ENCODE results near the gene PEX7.
"Not testable (repeated sequence)": the region's sequence is repeated elsewhere in the genome, so short reads cannot be mapped to it uniquely, and the experiment has no call there.

The PEX7 gene

GRCh38 chr6:136840276-136841001 is 18.0 kb downstream of the PEX7 start:
- no peak for DNase-seq (ENCODE audit: low spot score)

DNA sequence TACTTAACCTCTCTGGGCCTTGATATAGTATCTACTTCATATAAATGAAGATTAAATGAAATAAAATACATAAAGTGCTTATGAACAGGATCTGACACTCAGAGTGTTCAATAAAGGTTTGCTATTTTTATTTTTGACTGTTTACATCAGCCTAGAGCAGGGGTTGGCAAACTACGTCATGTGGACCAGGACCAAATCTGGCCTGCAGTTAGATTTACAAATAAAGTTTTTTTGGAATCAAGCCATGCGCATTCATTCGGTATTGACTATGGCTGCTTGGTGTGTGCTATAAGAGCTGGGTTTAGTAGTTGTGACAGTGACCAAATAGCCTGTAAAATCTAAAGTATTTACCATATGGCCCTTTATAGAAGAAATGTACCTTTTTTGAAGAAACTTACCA is 20.8 kb downstream of the PEX7 start:
- no peak for DNase-seq (ENCODE audit: low spot score)

- peak; percentile 47 for DNase-seq (ENCODE audit: low spot score)
Measured at GRCh38 chr6:136846046-136846445, 23.7 kb downstream of the PEX7 start.

- DNase-seq (ENCODE audit: low spot score), result not testable (repeated sequence)
Measured at GRCh38 chr6:136846477-136846876, 24.1 kb downstream of the PEX7 start.

- DNase-seq (ENCODE audit: low spot score), result not testable (repeated sequence)
Measured at GRCh38 chr6:136849979-136850563, 27.7 kb downstream of the PEX7 start.

DNA sequence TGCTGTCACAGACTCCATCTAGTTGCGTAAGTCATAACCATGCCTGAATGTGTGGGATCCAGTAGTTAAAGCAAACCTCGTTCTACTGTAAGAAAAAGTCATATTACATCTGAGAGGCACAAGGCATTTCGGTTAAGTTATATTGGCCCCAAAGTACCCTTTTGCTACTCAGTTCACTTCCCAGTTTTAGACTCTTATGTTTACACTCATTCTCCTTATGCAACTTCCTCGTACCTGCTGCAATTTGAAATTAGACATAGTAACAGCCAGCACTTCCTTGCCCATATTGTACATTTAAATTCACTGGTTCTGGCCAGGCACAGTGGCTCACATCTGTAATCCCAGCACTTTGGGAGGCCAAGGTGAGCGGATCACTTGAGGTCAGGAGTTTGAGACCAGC is 37.0 kb downstream of the PEX7 start:
- DNase-seq (ENCODE audit: low spot score), result no peak

DNA sequence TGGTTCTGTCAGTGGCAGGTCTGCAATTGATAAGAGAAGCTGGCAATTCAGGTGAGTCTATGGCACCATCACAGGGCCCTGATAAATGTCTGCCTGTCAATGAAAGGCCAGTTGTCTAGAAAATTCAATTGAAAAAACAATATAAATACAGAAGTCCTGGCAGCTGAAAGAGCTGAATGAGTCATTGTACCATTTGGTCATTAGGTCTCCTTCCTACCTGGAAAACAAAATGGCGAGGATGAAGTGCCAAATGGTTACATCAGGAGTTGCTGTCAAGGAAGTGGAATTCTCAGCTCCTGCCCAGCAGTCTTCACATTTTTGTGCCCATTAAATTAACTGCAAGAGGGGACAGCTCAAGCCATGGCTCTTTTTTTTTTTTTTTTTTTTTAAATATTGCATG is 37.7 kb downstream of the PEX7 start:
- no peak for DNase-seq (ENCODE audit: low spot score)

DNA sequence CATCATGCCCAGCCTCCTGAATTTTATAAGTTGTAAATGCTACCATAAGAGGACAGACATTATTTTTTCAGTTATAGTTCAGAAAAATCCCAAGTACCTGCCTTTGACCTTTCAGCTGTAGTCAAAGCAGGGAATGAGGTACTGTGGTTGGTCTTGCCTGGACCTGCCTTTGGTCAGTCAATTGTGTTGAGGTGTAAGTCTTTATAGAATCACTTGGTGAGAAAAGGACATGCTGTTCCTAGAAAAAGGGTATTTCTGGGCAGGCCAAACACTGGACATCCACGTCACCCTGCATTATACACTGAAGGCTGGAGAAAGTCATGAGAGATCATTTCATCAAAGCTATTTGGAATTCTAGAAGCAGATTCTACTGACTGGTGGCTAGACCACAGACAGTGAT is 40.3 kb downstream of the PEX7 start:
- no peak for DNase-seq (ENCODE audit: low spot score)

DNA sequence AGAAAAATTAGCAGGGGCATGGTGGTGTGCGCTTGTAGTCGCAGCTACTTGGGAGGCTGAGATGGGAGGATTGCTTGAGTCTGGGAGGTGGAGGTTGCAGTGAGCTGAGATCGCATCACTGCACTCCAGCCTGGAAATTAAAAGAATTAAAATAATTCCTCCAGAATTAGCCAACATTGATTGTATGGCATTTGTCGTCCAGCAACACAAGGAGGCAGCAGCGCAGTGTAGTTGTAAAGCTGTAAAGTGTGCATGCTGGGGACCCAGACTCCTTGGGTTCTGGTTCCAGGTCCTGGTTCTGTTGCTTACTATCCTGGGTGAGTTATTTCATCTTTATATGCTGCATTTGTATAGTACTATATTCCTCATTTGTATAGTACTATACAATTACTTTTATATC is 41.4 kb downstream of the PEX7 start:
- no peak for DNase-seq (ENCODE audit: low spot score)

- no peak for DNase-seq (ENCODE audit: low spot score)
Measured at GRCh38 chr6:136864676-136865075, 42.3 kb downstream of the PEX7 start.

GRCh38 chr6:136866872-136867416 is 44.6 kb downstream of the PEX7 start:
- no peak for DNase-seq (ENCODE audit: low spot score)

DNA sequence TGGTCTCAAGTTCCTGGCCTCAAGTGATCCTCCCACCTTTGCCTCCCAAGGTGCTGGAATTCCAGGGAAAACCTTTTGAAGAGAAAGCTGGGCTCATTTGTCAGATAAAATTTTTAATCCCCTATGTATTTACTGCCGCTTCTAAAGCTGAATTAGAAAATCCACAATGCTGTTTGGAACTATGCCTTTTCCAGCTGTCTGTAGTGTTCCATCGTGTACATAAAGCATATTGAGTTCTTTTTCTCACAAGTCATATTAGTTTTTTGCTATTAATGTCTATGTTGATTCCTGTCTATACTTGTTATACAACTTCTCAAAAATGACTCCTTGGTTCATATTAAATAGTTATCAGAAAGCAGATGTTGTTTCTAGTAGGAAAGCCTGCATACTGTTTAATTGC is 47.1 kb downstream of the PEX7 start:
- no peak for DNase-seq (ENCODE audit: low spot score)

DNA sequence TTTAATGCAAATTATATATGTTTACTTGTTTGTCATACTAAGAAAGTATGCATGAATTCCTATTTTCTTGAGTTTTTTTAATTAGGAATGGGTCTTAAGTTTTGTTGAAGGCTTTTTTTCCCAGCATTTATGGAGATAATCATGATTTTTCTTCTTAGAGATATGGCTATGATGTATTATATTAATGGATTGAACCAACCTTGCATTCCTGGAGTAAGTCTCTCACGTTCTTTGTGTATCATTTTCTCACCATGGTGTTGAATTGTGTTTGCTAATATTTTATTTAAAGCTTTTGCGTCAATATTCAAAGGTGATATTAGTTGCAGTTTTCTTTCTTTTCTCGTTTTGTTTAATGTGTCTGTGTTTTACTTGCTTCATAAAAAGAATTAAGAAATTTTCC is 51.4 kb downstream of the PEX7 start:
- no peak for DNase-seq (ENCODE audit: low spot score)

DNA sequence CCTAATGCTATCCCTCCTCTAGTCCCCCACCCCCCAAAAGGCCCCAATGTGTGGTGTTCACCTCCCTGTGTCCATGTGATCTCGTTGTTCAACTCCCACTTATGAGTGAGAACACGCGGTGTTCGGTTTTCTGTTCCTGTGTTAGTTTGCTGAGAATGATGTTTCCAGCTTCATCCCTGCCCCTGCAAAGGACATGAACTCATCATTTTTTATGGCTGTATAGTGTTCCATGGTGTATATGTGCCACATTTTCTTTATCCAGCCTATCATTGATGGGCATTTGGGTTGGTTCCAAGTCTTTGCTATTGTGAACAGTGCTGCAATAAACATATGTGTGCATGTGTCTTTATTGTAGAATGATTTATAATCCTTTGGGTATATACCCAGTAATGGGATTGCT is 54.1 kb downstream of the PEX7 start:
- not testable (repeated sequence) for DNase-seq (ENCODE audit: low spot score)

- no peak for DNase-seq (ENCODE audit: low spot score)
Measured at GRCh38 chr6:136880748-136881460, 58.5 kb downstream of the PEX7 start.

GRCh38 chr6:136886091-136886490 is 63.7 kb downstream of the PEX7 start:
- DNase-seq (ENCODE audit: low spot score), result no peak

DNA sequence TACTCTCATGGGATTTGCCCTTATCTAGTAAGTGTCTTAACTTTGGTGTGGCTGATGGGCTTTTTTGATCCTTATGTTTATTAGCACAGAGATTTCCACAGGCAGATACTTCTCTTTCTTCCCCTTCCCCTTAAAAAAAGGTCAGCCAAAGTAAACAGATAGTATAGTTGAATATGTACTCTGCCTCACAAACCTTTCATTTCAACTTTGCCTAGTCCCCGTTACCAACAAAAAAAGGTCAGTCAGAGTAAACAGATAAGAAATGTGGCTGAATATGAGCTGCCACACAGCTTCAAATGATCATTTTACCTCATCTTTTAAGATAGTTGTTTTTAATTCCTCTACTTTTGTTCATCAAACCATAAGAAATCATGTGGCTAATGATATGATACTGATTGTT is 65.6 kb downstream of the PEX7 start:
- DNase-seq (ENCODE audit: low spot score), result no peak

- DNase-seq (ENCODE audit: low spot score), result no peak
Measured at GRCh38 chr6:136889271-136890193, 67.1 kb downstream of the PEX7 start.

DNA sequence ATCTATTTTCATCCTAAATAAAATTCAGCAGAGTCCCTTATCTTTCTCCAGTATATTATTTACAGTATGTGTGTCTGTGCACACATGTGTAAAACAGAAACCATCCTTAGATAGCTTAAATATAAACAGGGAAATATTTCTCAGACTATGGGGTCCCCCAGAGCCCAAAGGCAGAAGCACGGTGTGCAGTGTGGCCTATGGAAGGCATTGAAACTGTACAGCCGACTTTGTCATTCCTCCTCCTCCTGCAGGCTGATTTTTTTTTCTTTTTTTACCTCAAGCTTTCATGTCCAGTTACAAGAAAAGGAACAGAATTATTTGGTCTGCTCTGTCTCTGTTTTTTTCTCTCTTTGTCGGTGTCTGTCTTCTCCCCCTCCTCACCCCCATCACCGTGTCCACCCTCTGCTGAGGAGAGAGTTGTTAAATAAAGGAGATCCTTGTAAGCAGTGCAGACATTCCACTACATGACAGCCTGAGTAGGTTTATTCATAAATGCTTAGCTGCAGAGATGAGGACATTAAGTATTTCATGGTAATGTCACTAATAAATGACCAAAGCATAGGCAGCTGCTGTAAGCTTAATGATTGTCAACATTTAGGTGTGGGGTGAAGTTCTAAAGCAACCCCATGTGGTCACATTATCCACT is 67.9 kb downstream of the PEX7 start:
- DNase-seq (ENCODE audit: low spot score), result no peak

DNA sequence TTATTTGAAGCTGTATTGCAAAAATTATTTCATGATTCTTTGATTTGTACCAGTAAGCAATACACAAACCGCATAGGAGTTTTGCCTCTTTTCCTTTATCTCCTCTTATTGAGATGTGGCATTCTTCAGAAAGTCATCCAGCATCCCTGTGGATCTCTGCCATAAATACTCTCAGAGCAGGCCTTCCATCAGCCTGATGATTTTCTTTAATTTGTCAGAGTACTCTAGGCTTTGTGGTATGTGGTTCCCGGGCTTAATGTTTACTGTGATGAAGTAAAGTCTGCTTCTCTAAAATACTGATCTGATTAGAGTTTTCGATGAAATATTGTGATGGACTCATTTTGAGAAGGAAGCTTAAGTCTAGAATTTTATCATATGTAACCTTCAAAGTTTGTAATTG is 68.6 kb downstream of the PEX7 start:
- DNase-seq (ENCODE audit: low spot score), result no peak

DNA sequence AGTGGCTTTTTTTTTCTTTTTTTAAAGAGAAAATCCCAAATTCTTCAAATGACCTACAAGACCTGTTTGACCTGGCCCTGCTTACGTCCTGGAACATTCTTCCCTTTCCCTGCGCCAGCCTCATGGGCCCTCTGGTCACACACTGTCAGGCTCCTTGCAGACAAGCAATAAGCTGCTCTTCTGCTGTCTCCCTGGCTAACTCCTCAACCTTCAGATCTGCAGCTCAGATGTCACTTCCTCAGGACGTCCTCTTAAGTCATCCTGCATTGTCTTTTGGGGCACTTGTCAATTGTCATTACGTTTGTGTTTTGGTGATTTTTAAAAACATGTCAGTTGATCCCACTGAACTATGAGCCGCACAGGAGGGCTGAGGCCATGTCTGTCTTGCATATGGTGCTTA is 70.8 kb downstream of the PEX7 start:
- no peak for DNase-seq (ENCODE audit: low spot score)

DNA sequence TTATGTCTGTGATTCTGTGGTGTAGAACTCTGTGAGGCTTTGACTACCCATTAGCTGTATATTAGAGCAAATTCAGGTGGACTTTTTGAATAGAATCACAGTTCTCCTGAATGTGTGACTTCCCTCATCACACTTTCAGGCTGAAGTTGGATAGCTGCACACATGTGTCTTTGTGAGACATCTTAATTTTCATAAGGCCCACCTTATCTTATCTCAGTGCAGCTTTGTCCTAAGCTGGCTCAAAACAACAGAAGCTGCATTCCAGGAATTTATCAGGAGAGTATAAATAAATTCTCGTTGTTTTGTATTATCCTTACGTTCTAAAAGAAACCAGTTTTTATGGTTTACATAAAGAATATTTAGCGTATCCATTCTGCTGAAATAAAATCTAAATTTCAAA is 73.5 kb downstream of the PEX7 start:
- DNase-seq (ENCODE audit: low spot score), result no peak
